OCI-LY1 (cell line): ENCODE measurements around the gene ELFN2.

ENCODE experiments used
- CTCF ChIP-seq: fragments of 200-600 bp; sonication (generic), shearing (Covaris generic); IDR thresholded peaks from 2 replicates; pipeline ENCODE4 v1.5.1; 2017; ENCODE audit warnings: mild to moderate bottlenecking, antibody characterized with exemption, low read length, moderate library complexity, mixed read lengths
- EZH2 ChIP-seq: fragments of 200-600 bp; sonication (generic), shearing (Covaris generic); IDR thresholded peaks from 2 replicates; pipeline ENCODE4 v1.8.0; 2017; ENCODE audit warnings: borderline replicate concordance, mixed run types, mild to moderate bottlenecking, antibody characterized with exemption, low read length, moderate library complexity, mixed read lengths

- TF ChIP-seq CTCF = no peak
- no peak for TF ChIP-seq EZH2
Observed at GRCh38 chr22:37432708-37433054, 5.4 kb upstream of the ELFN2 start.
